ENCODE data around the gene SLC28A3.
A peak's percentile ranks its signal among the peaks of the same experiment; 100 is the strongest.

The SLC28A3 gene

GRCh38 chr9:84339503-84339902 lies 1.1 kb downstream of the SLC28A3 start:
- DNase-seq (ENCODE audit: low spot score) = no peak

DNA sequence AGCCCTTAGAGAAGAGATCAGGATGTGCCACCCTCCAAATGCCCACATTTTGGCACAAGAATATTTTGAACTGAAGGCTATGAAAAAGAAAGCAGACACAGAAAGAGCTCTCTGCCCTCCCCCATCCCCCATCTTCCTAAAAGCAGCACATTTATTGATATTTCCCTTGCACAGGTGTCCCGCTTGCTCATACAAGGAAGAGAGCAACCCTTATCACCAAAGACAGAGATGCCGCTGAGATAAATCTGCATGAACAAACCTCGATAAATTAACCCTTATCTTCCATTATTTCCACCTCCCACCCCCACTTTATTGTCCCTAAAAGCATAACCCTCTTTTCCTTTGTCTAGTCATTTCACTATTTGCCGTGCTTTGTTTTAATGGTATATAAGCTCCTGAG lies 1.8 kb downstream of the SLC28A3 start:
- no peak for DNase-seq (ENCODE audit: low spot score)

DNA sequence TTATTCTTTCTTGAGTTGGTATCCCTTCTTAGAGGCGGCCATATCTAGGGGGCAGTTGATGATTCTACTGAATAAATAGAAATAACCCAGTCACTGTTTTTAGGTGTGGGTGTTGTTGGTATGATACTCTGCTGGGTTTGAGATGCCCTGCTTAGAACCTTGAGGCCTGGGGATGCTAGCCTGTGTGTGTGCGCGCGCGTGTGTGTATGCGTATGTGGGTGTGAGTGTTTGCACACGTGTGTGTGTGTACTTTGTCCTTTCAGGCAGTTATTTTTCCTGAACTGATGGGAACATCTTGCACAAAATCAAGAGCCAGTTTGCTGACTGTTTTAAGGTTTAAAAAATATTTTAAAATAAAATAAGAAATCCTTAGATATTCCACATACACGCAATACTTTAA lies 3.3 kb downstream of the SLC28A3 start:
- DNase-seq (ENCODE audit: low spot score) = no peak

DNA sequence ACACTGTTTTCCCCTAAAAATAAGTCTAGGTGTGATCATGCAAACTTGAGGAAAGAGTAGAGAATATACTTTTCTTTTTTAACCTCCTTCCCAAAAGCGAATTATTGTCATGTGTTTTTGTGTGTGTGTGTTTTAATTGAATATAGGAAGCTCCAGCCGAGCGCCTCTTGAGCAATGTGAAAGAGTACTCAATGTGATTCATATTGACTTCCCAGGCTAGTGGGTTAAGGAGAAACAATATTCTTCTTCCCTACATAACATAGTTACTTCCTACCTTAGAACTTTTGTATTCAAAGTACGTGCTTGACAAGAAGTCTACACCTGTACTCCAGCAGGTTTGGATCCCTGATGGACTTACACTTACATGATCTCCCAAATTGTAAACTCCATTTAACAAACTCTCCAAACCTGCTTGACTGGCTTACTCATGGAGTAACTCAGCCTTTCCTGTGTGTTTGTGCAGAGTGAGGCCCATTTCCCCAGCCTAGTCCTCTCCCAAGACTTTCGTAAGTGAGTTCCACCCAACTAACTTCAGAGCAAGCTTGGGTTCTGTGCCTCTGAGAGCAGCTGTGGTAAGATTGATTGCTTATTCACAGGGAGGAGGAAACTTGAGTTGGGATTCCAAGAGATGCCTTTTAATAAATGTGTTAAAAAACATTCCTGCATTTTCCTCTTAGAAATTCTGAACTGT lies 9.3 kb downstream of the SLC28A3 start:
- no peak for DNase-seq (ENCODE audit: low spot score)

DNA sequence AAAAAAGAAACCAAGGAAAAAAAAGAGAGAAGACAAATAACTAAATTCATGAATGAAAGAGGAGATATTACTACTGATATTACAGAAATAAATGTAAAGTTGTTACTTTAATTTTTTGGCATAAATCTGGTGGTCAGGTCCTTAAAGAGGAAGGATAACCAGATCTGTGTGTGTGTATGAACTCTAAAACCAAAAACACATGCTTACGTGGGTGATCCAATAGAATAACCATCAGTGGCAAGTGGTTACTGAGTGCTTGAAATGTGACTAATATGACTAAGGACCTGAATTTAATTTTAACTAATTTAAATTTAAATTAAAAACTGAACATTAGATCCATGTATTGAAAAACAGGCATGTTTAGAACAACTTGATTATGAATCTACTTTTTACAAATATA lies 10.3 kb downstream of the SLC28A3 start:
- DNase-seq (ENCODE audit: low spot score) = no peak

DNA sequence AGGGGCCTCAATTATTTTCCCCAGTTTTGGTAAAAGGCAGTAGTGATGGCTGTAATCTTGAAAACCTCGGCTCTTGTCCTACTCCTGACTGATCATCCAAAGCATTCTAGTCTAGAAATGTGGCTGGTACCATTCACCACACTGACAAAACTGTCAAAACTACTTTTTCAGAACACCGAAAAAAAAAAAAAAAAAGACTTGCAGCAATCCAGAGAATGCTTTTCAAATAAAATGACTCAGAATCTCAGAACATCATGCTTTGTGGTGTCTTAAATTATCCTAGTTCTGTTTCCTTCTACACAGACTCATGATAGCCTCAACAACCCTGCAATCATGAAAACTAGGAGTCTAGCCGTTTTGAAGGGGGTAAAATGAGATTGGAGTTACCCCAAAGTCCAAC lies 13.4 kb downstream of the SLC28A3 start:
- DNase-seq (ENCODE audit: low spot score) = no peak

GRCh38 chr9:84325347-84325973 lies 15.1 kb downstream of the SLC28A3 start:
- no peak for DNase-seq (ENCODE audit: low spot score)

GRCh38 chr9:84324811-84325210 lies 15.7 kb downstream of the SLC28A3 start:
- DNase-seq (ENCODE audit: low spot score) = no peak

DNA sequence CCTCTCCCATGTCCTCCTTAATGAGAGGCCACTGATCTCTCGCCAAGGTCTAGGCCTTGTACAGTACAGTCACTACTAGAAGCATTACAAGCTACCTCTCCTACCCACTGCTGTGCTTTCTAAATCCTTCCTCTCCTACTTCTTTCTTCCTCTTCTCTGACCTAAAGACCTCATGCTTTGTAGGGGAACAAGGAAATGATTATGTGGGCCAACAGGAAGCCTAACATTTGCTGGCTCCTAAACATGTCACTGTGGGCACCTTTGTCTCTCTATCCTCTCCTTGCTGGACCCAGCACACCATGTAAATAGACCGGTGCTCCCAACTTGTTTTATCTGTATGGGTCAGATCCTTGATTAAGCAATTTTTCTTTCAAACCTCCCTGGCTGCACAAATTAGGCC lies 16.7 kb downstream of the SLC28A3 start:
- DNase-seq (ENCODE audit: low spot score) = no peak

DNA sequence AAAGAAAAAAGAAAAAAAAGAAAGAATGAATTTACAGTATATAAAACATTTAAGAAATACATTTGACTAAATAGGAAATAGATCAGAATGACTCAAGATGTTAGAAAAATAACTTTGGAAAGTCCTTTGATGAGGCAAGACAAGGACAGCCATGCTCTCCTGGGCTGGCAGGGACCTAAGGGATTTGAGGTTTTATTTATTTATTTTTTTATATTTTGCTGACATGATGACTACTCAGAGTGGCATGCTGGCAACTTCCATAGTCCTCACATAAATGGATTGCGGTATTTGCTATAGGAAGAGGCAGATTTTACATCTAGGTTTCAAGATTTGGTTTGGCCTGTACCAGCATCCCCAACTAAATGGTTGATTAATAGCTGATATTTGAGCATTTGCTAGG lies 17.7 kb downstream of the SLC28A3 start:
- DNase-seq (ENCODE audit: low spot score) = peak; percentile 21

GRCh38 chr9:84320231-84320630 lies 20.3 kb downstream of the SLC28A3 start:
- DNase-seq (ENCODE audit: low spot score) = no peak

- no peak for DNase-seq (ENCODE audit: low spot score)
These were observed 20.9 kb downstream of the SLC28A3 start for GRCh38 chr9:84319632-84320031.

- DNase-seq (ENCODE audit: low spot score) = no peak
These were observed 21.6 kb downstream of the SLC28A3 start for GRCh38 chr9:84318981-84319380.

DNA sequence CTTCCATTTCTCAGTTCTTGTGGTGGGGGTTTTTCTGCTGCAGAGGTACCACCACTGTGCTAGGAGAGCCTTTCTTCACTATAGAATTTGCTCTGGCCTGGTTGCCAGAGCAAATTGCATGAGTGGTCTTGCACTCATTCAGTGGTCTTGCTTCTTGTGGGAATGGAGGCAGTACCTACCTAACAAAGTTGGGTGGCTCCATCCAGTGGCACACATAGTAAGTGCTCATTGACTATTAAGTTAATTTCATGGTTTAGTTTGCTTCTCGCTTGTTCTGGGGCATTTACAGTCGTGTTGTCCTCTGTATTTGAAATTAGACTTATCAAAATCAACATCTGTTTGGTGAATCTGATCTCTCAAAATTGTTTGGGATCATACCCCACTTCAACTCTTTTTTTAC lies 23.0 kb downstream of the SLC28A3 start:
- no peak for DNase-seq (ENCODE audit: low spot score)

GRCh38 chr9:84315278-84315877 lies 25.2 kb downstream of the SLC28A3 start:
- peak; percentile 72 for DNase-seq (ENCODE audit: low spot score)

GRCh38 chr9:84314306-84314705 lies 26.3 kb downstream of the SLC28A3 start:
- DNase-seq (ENCODE audit: low spot score) = no peak

DNA sequence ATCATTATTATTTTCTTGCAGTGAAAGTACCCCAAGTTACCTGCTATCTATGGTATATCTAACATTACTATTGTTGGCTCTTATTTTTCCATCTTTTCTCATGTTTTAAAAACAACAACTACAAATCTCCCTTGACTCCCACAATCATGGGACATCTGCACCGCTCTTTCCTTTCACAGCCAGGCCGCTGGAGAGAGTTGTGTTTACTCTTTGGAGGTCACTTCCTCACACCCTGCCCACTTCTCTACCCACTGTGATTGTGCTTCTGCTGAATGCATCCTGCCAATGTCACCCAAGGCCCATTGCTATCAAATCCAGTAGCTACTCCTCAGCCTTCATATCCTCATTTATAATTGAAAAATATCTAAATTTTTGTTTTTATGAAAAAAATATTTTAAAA lies 29.7 kb downstream of the SLC28A3 start:
- DNase-seq (ENCODE audit: low spot score) = no peak

GRCh38 chr9:84305497-84306131 lies 34.9 kb downstream of the SLC28A3 start:
- no peak for DNase-seq (ENCODE audit: low spot score)

GRCh38 chr9:84304166-84304565 lies 36.4 kb downstream of the SLC28A3 start:
- DNase-seq (ENCODE audit: low spot score) = no peak

DNA sequence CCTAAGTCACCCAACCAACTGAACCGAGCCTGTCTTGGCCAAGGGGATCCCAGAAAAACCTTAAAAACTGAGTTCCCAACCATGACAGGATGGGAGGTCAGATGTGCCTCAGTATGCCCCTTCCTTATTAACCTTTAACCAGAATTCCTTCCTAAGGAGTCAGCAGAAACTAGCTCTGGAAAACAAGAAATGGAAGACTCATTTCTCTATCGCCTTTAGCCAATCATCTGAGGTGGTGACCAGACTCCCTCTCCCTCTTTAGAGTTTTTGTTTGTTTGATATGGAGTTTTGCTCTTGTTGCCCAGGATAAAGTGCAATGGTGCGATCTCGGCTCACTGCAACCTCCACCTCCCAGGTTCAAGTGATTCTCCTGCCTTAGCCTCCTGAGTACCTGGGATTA lies 37.5 kb downstream of the SLC28A3 start:
- no peak for DNase-seq (ENCODE audit: low spot score)

- no peak for DNase-seq (ENCODE audit: low spot score)
These were observed 38.7 kb downstream of the SLC28A3 start for GRCh38 chr9:84301851-84302250.

DNA sequence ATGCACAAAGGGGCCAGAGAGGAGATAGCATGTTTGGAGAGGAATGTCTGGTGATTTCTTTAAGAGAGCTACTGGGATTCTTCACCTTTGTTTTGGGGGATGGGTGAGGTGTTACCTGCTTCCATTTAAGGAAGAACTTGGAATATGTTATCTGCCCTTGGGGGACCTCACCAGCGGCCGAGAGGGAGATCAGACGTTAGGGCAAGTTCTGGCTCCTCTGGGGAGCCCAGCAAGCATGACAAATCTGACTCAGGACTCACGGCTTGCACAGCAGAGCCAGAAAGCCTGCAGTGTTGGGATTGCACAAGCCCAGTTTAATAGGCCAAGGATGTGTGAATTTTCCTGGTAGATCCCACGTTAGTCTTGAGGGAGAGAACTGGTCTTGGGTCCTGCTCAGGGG lies 40.3 kb downstream of the SLC28A3 start:
- peak; percentile 80 for DNase-seq (ENCODE audit: low spot score)

GRCh38 chr9:84297162-84297821 lies 43.3 kb downstream of the SLC28A3 start:
- peak; percentile 68 for DNase-seq (ENCODE audit: low spot score)

Data from AG20443 (cell line).